GM19452 (cell line): ENCODE data around the gene ISM2.
"Not testable (repeated sequence)": the region's sequence is repeated elsewhere in the genome, so short reads cannot be mapped to it uniquely, and the experiment has no call there.

Experiments
- ATAC-seq: cut with Tn5 transposase; IDR thresholded peaks from one replicate; pipeline ENCODE4 v1.9.1; 2021; ENCODE audit not compliant: unreplicated experiment

Gene ISM2

DNA sequence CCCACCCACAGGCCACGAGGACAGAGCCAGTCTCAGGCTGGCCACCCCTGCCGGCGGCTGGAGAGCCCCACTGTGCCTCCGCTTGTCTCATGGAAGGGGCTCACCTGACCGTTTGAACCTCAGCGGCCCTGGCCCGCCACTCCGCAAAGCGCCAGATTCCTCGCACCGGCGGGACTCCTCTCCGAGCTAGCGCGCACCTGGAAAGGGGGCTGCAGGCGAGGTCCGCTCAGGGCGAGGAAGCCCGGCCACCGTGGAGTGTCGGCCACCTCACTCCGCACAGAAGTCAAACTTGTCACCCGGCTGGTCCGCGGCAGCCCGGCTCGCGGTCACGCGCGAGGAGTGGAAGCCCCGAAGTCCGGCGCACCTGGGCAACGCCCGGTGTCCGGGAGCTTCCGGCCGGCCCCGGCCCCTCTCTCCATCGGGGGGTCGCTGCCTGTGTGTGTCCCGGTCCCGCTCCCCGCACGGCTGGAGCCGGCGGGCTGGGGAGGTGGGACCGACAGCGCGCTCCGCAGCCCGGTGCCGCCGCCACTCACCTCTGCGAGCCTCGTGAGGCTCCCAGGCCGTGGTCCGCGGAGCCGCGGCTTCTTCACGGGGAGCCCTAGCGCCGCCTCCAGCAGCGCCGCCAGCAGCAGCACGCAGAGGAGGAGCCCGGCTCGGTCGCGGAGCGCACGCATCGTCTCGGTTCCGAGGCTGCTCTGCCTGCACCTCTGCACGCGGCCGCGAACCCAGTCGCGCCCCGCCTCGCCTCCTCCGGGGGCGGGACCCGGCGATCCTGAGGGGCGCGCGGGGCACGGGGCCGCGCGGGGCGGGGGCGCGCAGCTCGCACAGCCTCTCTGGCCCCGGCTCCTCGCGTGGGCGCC lies at the start of gene ISM2:
Gene ISM2 (minus strand): TSS at position 697 of the 860 bp plus-strand sequence. CDS start 23 bp downstream, at position 674.
- ATAC-seq, result peak; percentile 66

DNA sequence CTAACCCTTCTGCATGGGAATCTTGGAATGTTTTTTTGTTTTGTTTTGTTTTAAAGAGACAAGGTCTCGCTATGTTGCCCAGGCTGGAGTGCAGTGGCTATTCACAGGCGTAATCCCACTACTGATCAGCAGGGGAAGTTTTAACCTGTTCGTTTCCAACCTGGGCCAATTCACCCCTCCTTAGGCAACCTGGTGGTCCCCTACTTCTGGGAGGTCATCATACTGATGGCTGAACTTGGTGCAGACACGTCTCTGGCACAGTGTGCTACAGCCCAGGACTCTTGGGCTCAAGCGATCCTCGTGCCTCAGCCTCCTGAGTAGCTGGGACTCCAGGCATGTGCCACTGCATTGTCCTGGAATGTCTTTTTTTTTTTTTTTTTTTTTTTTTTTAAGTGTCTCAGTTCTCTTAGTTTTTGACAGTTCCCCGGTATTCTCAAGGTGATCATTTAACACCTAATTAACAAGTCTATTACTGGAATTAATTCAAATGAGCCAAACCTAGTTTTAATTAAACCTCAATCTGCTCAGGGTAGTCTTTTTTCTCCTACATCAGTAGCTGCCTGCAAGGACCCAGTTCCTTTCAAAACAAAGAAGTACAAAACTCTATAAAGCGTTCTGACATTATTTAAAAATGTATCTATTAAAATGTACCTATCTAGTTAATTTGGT lies 49.0 kb upstream of the ISM2 start:
- ATAC-seq, result no peak

DNA sequence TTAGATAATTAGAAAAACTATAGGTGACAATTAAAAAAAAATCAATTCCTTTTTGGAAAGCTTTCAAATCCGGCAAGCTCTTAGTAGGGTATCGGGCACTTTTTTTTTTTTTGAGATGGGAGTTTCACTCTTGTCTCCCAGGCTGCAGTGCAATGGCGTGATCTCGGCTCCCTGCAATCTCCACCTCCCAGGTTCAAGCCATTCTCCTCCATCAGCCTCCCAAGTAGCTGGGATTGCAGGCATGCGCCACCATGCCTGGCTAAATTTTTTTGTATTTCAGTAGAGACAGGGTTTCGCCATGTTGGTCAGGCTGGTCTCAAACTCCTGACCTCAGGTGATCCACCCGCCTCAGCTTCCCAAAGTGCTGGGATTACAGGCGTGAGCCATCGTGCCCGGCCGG lies 46.6 kb upstream of the ISM2 start:
- ATAC-seq, result not testable (repeated sequence)

DNA sequence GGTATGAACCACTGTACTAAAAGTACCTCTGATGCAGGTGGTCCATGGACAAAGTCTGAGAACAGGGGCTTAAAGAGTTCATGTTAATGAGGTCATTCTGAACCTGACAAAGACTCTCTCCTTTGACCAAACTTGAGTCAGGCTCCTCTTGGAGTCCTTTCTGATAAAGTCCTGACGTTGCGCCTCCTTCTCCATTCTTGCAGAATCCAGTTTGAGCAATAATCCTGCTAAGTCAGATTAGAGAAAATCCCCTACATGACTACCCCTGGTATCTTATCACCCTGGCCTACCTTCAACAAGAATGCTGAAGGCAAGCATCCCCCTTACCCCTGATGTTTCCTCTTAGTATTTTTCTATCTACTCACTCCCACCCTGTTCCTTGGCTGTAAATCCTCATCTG lies 46.0 kb upstream of the ISM2 start:
- ATAC-seq, result no peak

DNA sequence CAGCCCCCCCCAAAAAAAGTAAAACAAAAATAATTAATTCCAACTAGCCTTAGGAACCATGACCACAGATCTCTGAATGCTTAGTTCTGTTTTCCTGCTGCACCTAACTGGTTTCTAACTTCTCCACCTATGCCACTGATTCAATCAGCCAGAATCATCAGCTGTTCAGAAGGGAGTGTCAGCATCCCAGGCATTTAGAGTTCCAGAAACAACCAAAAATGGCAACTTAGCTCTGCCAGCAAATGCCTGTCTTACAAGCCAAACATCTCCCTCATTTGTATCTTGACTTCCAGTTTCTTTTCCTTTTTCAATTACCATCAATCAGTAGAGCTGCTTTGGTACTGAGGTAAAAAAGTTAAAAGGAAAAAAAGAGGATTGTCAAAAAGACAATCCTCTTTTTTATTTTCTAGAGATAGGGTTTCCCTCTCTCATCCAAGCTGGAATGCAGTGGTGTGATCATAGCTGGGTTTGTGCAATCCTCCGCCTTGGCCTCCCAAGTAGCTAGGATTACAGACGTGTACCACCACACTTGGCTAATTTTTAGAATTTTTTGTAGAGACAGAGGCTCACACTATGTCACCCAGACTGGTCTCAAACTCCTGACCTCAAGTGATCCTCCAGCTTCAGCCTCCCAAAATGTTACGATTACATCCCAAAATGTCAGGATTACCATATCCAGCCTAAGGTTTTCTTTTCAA lies 45.2 kb upstream of the ISM2 start:
- ATAC-seq, result no peak

DNA sequence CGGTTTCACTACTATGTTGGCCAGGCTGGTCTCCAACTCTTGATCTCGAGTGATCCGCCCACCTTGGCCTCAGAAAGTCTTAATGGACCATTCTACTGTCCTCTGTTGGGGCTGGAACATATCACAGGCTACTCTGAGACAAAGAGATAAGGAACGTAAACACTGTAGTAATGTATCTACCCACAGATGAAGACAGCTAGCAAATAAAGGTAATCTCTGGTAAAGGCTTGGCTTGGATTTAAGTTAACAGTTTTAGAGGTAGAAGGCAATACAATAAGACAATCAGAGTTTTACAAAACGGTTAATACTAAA lies 44.6 kb upstream of the ISM2 start:
- no peak for ATAC-seq

DNA sequence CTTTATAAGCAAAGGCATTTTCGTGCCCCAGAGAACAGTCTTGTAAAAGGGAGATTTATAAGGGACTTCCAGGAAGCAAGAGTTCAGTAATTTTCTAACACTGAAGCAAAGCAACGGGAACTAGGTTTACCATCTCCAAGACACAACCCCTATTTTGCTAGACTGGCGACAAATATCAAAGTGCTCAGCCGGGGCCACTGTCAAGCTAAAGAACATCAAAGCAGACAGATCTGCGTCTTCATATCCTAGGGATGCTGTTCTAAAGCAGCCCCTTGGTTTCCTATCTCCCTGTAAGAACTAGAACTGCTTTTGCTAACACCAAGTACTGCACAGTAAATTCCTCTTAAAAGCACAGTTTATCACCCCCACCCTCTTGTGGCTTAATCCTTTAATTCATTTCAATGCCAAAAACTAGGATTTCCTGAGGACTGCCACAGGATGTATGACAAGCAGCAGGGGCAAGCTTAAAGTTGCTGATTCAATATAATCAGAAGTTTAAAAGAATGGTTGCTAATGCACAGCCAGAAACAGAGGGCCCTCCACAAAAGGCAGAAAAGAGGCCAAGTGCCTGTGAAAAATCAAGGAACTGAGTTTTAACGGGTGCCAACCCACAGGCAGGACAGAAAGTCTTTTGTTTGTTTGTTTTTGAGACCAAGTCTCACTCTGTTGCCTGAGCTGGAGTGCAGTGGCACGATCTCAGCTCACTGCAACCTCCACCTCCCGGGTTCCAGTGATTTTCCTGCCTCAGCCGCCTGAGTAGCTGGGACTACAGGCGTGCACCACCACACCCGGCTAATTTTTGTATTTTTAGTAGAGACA lies 44.0 kb upstream of the ISM2 start:
- no peak for ATAC-seq

DNA sequence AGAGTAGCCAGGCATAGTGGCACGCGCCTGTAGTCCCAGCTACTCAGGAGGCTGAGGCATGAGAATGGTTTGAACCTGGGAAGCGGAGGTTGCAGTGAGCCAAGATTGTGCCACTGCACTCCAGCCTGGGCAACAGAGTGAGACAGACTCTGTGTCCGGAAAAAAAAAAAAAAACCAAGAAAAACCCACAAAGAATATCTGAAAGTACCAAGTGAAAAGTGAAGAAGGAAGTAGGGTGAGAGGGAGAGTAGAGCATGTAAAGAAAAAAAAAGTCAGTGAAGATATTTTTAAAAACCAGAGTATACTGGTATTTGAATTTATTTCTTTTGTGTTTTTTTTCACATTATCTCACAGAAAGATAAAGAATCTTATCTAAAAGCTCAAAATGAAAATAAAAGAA lies 43.3 kb upstream of the ISM2 start:
- peak; percentile 65 for ATAC-seq

DNA sequence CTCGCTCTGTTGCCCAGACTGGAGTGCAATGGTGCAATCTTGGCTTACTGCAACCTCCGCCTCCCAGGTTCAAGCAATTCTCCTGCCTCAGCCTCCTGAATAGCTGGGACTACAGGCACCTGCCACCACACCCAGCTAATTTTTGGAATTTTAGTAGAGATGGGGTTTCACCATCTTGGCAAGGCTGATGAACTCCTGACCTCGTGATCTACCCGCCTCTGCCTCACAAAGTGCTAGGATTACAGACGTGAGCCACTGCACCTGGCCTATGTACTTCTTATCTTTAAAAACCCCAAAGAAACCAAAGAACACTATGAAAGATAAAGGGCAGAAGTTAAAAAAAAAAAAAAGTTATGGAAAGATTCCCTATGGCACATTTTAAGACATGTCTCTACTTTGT lies 38.3 kb upstream of the ISM2 start:
- ATAC-seq, result not testable (repeated sequence)

DNA sequence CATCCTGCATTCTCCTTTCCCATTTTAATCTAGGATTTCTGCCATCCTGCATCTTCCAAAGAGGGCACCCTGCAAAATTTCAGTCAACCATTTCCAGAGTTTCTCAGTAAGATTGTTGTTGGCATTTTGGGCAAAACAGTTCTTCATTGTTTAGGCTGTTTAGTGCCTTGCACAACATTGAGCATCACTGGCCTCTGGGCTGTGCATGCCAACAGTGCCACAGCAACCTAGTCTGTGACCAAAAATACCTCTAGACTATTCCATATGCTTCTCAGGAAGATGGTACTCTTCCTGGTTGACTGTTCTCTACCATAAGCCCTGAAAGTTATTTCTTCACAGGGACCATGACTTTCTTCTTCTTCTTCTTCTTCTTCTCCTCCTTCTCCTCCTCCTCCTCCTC lies 32.5 kb upstream of the ISM2 start:
- no peak for ATAC-seq

DNA sequence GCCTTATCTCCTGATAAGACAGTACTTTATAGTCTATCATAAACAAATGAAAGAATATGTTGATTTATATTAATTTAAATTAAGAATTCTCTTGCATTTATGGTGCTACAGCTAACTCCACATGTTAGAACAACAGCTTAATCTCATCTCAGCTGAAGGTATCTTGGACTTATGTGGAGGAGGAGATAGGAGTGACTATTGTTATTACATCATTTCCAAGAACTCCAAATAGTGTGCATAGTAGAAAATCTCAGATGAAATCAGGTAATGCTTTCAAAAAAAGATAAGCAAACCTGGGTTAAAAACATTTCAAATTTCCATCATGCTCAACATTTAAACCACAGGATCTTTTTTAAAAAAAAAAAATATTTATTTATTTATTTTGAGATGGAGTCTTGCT lies 31.3 kb upstream of the ISM2 start:
- ATAC-seq, result no peak

DNA sequence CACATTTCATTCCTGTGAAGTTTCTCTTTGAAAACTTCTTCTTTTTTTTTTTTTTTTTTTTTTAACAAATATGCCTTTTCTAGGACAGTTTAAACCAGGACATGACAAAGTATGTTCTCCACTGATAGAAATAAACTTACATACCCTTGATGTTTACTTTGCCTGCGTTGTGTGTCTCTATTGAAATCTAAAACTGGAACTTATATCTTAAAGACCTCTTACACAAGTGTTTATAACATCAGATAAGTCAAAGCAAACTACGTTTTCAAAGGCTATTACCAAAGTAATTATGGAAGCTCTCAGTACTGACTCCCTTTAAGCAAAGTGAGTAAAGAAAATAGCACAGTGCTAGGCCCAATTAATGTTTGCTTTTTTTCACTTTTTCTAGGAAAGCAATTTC lies 30.6 kb upstream of the ISM2 start:
- no peak for ATAC-seq

DNA sequence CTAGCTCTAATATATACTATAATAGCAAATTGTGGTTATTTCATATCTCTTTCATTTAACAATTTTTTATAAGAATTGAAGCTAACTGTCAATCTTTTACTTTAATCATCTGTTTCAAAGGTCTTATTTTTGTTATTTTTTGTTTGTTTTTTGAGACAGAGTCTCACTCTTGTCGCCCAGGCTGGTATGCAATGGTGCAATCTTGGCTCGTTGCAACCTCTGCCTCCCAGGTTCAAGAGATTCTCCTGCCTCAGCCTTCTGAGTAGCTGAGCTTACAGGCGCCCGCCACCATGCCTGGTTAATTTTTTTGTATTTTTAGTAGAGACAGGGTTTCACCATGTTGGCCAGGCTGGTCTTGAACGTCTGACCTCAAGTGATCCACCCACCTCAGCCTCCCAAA lies 30.1 kb upstream of the ISM2 start:
- not testable (repeated sequence) for ATAC-seq

DNA sequence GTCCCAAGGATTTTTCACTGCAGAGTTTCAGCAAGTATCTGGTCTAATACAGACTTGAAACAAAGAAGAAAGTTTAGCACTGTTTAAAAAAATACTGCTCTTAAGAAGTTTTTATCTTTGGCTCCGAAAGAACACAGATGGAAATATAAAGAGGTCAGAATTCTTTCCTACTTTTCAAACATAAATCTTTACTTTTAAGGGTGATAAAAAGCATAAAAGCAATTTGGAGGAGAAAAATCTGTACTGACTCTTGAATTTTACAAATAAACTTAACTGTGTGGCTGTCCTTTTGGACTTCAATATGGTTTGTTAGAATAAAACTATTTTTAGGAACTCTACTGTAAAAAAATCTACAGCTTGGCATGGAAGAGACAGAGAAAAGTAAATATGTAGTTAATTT lies 27.6 kb upstream of the ISM2 start:
- ATAC-seq, result no peak

DNA sequence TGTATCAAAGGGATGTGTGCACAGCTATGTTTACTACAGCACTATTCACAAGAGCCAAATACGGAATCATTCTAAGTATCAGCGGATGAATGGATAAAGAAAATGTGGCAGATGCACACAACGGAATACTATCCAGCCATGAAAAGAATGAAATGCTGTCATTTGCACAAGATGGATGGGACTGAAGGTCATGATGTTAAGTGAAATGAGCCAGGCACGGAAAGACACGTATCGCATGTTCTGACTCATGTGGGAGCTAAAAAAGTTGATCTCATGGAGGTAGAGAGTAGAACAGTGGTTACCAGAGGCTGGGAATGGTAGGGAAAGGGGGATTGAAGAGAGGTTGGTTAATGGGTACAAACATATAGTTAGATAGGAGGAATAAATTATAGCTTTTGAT lies 25.9 kb upstream of the ISM2 start:
- ATAC-seq, result no peak

DNA sequence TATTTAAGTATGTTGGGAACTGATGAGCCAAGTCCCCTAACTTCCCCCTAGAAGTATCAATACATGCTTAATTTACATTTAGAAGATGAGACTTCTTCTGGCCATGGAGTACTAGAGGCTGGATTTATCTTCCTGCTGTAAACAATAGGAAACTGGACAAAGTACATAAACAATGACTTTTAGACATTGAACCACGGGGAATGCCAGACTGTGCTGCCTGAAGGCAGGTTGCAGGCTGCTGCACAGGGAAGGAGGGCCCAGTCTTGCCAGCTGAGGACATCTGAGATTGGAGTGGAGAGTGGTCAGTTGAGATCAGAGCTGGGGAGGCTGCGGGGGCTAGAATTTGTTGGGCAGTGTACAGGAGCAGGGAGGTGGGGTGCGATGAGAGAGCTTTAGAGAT lies 24.5 kb upstream of the ISM2 start:
- no peak for ATAC-seq

DNA sequence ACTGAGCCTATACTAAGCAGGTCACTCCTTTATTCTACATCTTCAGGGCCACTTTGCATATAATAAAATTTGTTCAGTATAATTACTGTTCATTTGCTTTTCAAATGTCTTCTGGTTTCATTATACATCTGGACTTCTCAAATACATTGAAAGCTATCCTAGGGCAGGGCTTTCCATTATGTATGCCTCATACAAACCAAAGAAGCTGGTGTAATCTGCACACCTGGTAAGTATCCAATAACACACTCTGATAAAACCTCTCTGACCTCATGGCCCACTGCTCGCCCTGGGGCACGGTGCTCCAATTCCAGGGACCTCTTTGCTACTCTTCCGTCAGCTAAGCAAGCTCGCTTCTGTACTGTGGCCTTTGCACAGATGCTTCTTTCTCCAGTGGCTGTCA lies 21.9 kb upstream of the ISM2 start:
- no peak for ATAC-seq

DNA sequence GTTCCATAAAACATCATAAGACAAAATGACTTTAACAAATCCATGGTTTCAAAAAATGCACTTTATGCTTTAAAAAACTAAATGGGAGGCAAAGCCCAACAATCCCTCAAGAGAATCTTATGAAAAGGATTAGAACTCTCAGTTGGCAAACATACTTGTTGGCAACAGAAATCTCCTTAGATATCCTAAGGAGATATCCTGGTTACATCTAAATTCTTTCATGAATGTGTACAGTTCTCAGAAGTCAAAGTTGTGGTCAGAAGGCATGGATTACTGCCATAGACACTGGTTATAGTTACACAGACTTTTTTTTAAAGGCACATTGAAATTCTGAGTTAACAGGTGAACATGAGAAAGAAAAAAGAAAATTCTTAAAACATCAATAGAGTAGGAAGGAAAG lies 17.5 kb upstream of the ISM2 start:
- no peak for ATAC-seq

DNA sequence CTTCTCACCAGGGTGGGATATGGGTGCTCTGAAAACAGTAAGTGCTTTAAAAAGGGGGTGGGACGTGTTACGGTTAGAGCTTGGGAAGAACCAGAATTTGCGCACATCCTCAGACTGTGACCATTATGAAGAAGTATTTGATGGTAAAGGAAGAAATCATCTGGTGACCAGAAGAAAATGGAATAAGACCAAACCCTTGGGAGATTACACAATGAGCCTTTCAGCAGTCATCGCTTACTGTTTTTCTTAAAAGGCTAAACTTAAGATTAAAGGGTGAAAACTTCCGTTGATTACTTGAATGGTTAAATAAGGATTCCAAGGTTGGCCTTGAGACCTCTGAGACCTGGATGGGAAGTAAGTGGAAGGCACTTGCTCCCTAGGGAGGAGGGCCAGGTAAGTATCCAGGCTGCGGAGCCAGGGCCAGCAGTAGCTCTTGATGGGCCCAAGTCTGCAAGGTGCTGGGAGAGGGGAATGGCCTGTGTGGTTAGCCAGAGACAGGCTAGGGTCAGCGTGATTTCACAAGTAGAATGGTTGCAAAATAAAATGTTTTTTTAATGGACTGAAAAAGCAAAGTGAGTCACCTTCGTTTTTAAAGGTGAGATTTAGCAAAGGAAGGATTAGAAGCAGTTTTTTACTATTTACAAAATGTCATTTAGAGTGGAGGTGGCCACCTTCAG lies 13.0 kb upstream of the ISM2 start:
- ATAC-seq, result no peak

DNA sequence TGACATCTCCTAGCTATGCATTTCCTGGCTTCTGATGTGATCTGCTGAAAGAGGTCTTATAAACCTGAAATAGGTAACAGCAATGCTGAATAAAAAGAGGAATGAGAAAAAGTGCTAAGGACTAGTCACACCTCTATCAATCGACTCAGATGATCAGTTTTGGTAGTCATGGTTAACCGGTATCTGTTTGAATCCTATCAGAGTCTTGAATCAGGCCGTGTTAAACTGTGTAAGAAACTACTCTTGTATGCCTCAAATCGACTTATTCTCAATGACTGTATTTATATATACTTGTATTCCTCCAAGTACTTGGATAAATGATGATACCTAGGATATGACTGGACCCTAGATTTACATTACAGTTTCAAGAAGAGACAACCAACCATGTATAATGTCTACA lies 10.8 kb upstream of the ISM2 start:
- ATAC-seq, result no peak

DNA sequence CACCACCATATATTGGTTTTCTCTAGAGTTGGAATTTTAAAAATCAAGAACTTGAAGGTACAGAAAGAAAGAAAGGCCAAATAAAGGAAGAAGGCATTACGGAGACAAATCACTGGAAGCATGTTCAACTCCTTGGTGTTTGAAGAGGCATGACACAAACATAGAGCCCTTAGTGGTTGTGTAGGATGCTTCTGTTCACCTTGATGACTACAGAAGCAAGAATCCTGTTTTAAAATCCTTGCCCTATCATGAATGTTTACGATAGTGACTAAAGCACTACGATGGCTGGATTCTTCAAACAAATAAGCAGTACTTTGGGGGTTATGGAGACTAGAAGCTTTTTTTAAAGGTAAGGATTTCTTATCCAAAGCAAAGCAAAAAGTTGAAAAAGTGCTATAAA lies 10.3 kb upstream of the ISM2 start:
- ATAC-seq, result no peak
